Astrocyte (in vitro differentiated cells and primary cell): Measurements from ENCODE around the gene SCAF8.

Experiments used
- EZH2 ChIP-seq: IDR thresholded peaks from 2 replicates; pipeline ENCODE4 v1.6.1; 2012; ENCODE audit warnings: mild to moderate bottlenecking, low read length, inconsistent platforms; ENCODE audit not compliant: insufficient read depth
- TF ChIP-seq, protein P1 (sequence below): IDR thresholded peaks from 2 replicates; pipeline ENCODE4 v1.5.1; 2011; ENCODE audit warnings: low read depth, mild to moderate bottlenecking, inconsistent platforms, low read length, moderate library complexity; ENCODE audit not compliant: insufficient read depth

DNA sequence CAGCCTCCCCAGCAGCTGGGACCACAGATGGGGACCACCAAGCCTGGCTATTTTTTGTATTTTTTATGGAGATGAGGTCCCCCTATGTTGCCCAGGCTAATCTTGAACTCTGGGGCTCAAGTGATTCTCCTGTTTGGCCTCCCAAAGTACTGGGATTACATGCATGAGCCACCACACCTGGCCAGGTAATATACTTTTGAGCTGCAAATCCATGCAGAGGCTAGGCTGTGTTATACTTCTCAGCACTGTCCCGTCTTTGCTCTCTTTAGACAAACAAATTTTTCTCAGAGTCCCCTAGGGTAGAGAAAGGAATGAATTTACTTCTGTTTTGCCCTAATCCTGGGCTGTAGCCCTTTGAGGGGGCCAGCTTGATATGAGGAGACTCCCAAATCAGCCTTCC lies 13.4 kb upstream of the SCAF8 start:
- TF ChIP-seq, protein P1, sequence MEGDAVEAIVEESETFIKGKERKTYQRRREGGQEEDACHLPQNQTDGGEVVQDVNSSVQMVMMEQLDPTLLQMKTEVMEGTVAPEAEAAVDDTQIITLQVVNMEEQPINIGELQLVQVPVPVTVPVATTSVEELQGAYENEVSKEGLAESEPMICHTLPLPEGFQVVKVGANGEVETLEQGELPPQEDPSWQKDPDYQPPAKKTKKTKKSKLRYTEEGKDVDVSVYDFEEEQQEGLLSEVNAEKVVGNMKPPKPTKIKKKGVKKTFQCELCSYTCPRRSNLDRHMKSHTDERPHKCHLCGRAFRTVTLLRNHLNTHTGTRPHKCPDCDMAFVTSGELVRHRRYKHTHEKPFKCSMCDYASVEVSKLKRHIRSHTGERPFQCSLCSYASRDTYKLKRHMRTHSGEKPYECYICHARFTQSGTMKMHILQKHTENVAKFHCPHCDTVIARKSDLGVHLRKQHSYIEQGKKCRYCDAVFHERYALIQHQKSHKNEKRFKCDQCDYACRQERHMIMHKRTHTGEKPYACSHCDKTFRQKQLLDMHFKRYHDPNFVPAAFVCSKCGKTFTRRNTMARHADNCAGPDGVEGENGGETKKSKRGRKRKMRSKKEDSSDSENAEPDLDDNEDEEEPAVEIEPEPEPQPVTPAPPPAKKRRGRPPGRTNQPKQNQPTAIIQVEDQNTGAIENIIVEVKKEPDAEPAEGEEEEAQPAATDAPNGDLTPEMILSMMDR: no peak
- TF ChIP-seq EZH2: no peak
